ENCODE data around the gene ZDHHC22.
A peak's percentile ranks its signal among the peaks of the same experiment; 100 is the strongest.

The ZDHHC22 gene

GRCh38 chr14:77094672-77095284 lies 46.8 kb downstream of the ZDHHC22 start:
- Histone ChIP-seq H3K4me1 (ENCODE audit: control insufficient read depth, insufficient read depth, low read length) (peaks cover 2% of the 10 kb centered on the region), H3K9me3 (ENCODE audit: control insufficient read depth, insufficient read depth, low read length) (no peaks in the 10 kb centered on the region), H3K36me3 (ENCODE audit: control insufficient read depth, insufficient read depth, low read length) (no peaks in the 10 kb centered on the region), H3K27me3 (ENCODE audit: control insufficient read depth, insufficient read depth, low read length) (no peaks in the 10 kb centered on the region), H3K27ac (ENCODE audit: low read length) (no peak overlapping the region), H3K4me3 (ENCODE audit: low read length) (no peak overlapping the region)
- WGBS (ENCODE audit: insufficient coverage, insufficient read length), result no CpG with 5 or more reads among the region's 8 CpGs
- peak; percentile 76 for DNase-seq (ENCODE audit: low read depth, low spot score)

GRCh38 chr14:77092676-77093075 lies 48.9 kb downstream of the ZDHHC22 start:
- no peak for DNase-seq (ENCODE audit: low read depth, low spot score)
- H3K27ac ChIP-seq (ENCODE audit: low read length), result no peak overlapping the region
- H3K36me3 ChIP-seq (ENCODE audit: control insufficient read depth, insufficient read depth, low read length), result no peaks in the 10 kb centered on the region
- H3K4me3 ChIP-seq (ENCODE audit: low read length), result no peak overlapping the region
- no peaks in the 10 kb centered on the region for H3K27me3 ChIP-seq (ENCODE audit: control insufficient read depth, insufficient read depth, low read length)
- WGBS (ENCODE audit: insufficient coverage, insufficient read length), result no CpG with 5 or more reads among the region's 3 CpGs
- no peaks in the 10 kb centered on the region for H3K9me3 ChIP-seq (ENCODE audit: control insufficient read depth, insufficient read depth, low read length)
- peaks cover 2% of the 10 kb centered on the region; the same call in 1 of the 2 replicates for H3K4me1 ChIP-seq (ENCODE audit: control insufficient read depth, insufficient read depth, low read length)

GRCh38 chr14:77091518-77091917 lies 50.1 kb downstream of the ZDHHC22 start:
- H3K9me3 ChIP-seq (ENCODE audit: control insufficient read depth, insufficient read depth, low read length), result no peaks in the 10 kb centered on the region
- no peaks in the 10 kb centered on the region for H3K27me3 ChIP-seq (ENCODE audit: control insufficient read depth, insufficient read depth, low read length)
- H3K27ac ChIP-seq (ENCODE audit: low read length), result no peak overlapping the region
- DNase-seq (ENCODE audit: low read depth, low spot score), result no peak
- no peaks in the 10 kb centered on the region for H3K36me3 ChIP-seq (ENCODE audit: control insufficient read depth, insufficient read depth, low read length)
- H3K4me3 ChIP-seq (ENCODE audit: low read length), result no peak overlapping the region
- peaks cover 2% of the 10 kb centered on the region; the same call in 1 of the 2 replicates for H3K4me1 ChIP-seq (ENCODE audit: control insufficient read depth, insufficient read depth, low read length)

- Histone ChIP-seq H3K36me3 (ENCODE audit: control insufficient read depth, insufficient read depth, low read length) (no peaks in the 10 kb centered on the region), H3K4me1 (ENCODE audit: control insufficient read depth, insufficient read depth, low read length) (peaks cover 2% of the 10 kb centered on the region; the same call in 1 of the 2 replicates), H3K4me3 (ENCODE audit: low read length) (no peak overlapping the region), H3K27me3 (ENCODE audit: control insufficient read depth, insufficient read depth, low read length) (no peaks in the 10 kb centered on the region), H3K27ac (ENCODE audit: low read length) (no peak overlapping the region), H3K9me3 (ENCODE audit: control insufficient read depth, insufficient read depth, low read length) (no peaks in the 10 kb centered on the region)
- DNase-seq (ENCODE audit: low read depth, low spot score), result no peak
- no CpG with 5 or more reads among the region's 2 CpGs for WGBS (ENCODE audit: insufficient coverage, insufficient read length)
Measured at GRCh38 chr14:77088645-77089044, 52.9 kb downstream of the ZDHHC22 start.

- Histone ChIP-seq H3K27ac (ENCODE audit: low read length) (no peak overlapping the region), H3K4me3 (ENCODE audit: low read length) (no peak overlapping the region), H3K27me3 (ENCODE audit: control insufficient read depth, insufficient read depth, low read length) (no peaks in the 10 kb centered on the region), H3K4me1 (ENCODE audit: control insufficient read depth, insufficient read depth, low read length) (peaks cover 2% of the 10 kb centered on the region; the same call in 1 of the 2 replicates), H3K9me3 (ENCODE audit: control insufficient read depth, insufficient read depth, low read length) (no peaks in the 10 kb centered on the region), H3K36me3 (ENCODE audit: control insufficient read depth, insufficient read depth, low read length) (no peaks in the 10 kb centered on the region)
- WGBS (ENCODE audit: insufficient coverage, insufficient read length), result no CpG with 5 or more reads among the region's 5 CpGs
- DNase-seq (ENCODE audit: low read depth, low spot score), result peak; percentile 86
Measured at GRCh38 chr14:77088219-77088618, 53.4 kb downstream of the ZDHHC22 start.

- H3K27ac ChIP-seq (ENCODE audit: low read length), result no peak overlapping the region
Measured at GRCh38 chr14:77087631-77088030, 54.0 kb downstream of the ZDHHC22 start.

GRCh38 chr14:77086951-77087350 lies 54.6 kb downstream of the ZDHHC22 start:
- Histone ChIP-seq H3K4me1 (ENCODE audit: control insufficient read depth, insufficient read depth, low read length) (peaks cover 2% of the 10 kb centered on the region; the same call in 1 of the 2 replicates), H3K9me3 (ENCODE audit: control insufficient read depth, insufficient read depth, low read length) (no peaks in the 10 kb centered on the region), H3K36me3 (ENCODE audit: control insufficient read depth, insufficient read depth, low read length) (no peaks in the 10 kb centered on the region), H3K4me3 (ENCODE audit: low read length) (no peak overlapping the region), H3K27me3 (ENCODE audit: control insufficient read depth, insufficient read depth, low read length) (no peaks in the 10 kb centered on the region), H3K27ac (ENCODE audit: low read length) (no peak overlapping the region)
- no CpG with 5 or more reads among the region's 6 CpGs for WGBS (ENCODE audit: insufficient coverage, insufficient read length)
- no peak for DNase-seq (ENCODE audit: low read depth, low spot score)

More at GRCh38 chr14:77087631-77088030, 54.0 kb downstream of the ZDHHC22 start:
- H3K4me3 ChIP-seq (ENCODE audit: low read length), result no peak overlapping the region
- WGBS (ENCODE audit: insufficient coverage, insufficient read length), result no CpG with 5 or more reads among the region's 3 CpGs
- no peaks in the 10 kb centered on the region for H3K9me3 ChIP-seq (ENCODE audit: control insufficient read depth, insufficient read depth, low read length)
- DNase-seq (ENCODE audit: low read depth, low spot score), result no peak
- no peaks in the 10 kb centered on the region for H3K36me3 ChIP-seq (ENCODE audit: control insufficient read depth, insufficient read depth, low read length)
- no peaks in the 10 kb centered on the region for H3K27me3 ChIP-seq (ENCODE audit: control insufficient read depth, insufficient read depth, low read length)
- peaks cover 2% of the 10 kb centered on the region; the same call in 1 of the 2 replicates for H3K4me1 ChIP-seq (ENCODE audit: control insufficient read depth, insufficient read depth, low read length)

- Histone ChIP-seq H3K4me3 (ENCODE audit: low read length) (no peak overlapping the region), H3K36me3 (ENCODE audit: control insufficient read depth, insufficient read depth, low read length) (no peaks in the 10 kb centered on the region), H3K9me3 (ENCODE audit: control insufficient read depth, insufficient read depth, low read length) (no peaks in the 10 kb centered on the region), H3K27ac (ENCODE audit: low read length) (no peak overlapping the region), H3K27me3 (ENCODE audit: control insufficient read depth, insufficient read depth, low read length) (no peaks in the 10 kb centered on the region), H3K4me1 (ENCODE audit: control insufficient read depth, insufficient read depth, low read length) (peaks cover 2% of the 10 kb centered on the region; the same call in 1 of the 2 replicates)
- WGBS (ENCODE audit: insufficient coverage, insufficient read length), result no CpG with 5 or more reads among the region's 3 CpGs
- no peak for DNase-seq (ENCODE audit: low read depth, low spot score)
Measured at GRCh38 chr14:77086017-77086727, 55.4 kb downstream of the ZDHHC22 start.

GRCh38 chr14:77085538-77085937 lies 56.1 kb downstream of the ZDHHC22 start:
- H3K4me3 ChIP-seq (ENCODE audit: low read length), result no peak overlapping the region
- no peaks in the 10 kb centered on the region for H3K36me3 ChIP-seq (ENCODE audit: control insufficient read depth, insufficient read depth, low read length)
- WGBS (ENCODE audit: insufficient coverage, insufficient read length), result no CpG with 5 or more reads among the region's 4 CpGs
- H3K27ac ChIP-seq (ENCODE audit: low read length), result no peak overlapping the region
- H3K4me1 ChIP-seq (ENCODE audit: control insufficient read depth, insufficient read depth, low read length), result peaks cover 2% of the 10 kb centered on the region; the same call in 1 of the 2 replicates
- no peaks in the 10 kb centered on the region for H3K27me3 ChIP-seq (ENCODE audit: control insufficient read depth, insufficient read depth, low read length)
- no peaks in the 10 kb centered on the region for H3K9me3 ChIP-seq (ENCODE audit: control insufficient read depth, insufficient read depth, low read length)
- no peak for DNase-seq (ENCODE audit: low read depth, low spot score)

- no CpG with 5 or more reads among the region's 5 CpGs for WGBS (ENCODE audit: insufficient coverage, insufficient read length)
- H3K4me1 ChIP-seq (ENCODE audit: control insufficient read depth, insufficient read depth, low read length), result peaks cover 2% of the 10 kb centered on the region; the same call in 1 of the 2 replicates
Measured at GRCh38 chr14:77084985-77085384, 56.6 kb downstream of the ZDHHC22 start.

More at GRCh38 chr14:77084985-77085384, 56.6 kb downstream of the ZDHHC22 start:
- no peak for DNase-seq (ENCODE audit: low read depth, low spot score)
- no peaks in the 10 kb centered on the region for H3K36me3 ChIP-seq (ENCODE audit: control insufficient read depth, insufficient read depth, low read length)
- H3K27ac ChIP-seq (ENCODE audit: low read length), result no peak overlapping the region
- H3K4me3 ChIP-seq (ENCODE audit: low read length), result no peak overlapping the region
- H3K9me3 ChIP-seq (ENCODE audit: control insufficient read depth, insufficient read depth, low read length), result no peaks in the 10 kb centered on the region
- H3K27me3 ChIP-seq (ENCODE audit: control insufficient read depth, insufficient read depth, low read length), result no peaks in the 10 kb centered on the region
